Measurements from ENCODE around the gene DMTF1.

- TF ChIP-seq CTCF (IDR thresholded peaks at IDR 0.05; ENCODE audit: borderline replicate concordance, extremely low read depth, low read length, poor library complexity, severe bottlenecking), result no peak
- TF ChIP-seq EZH2 (IDR thresholded peaks at IDR 0.05; ENCODE audit: borderline replicate concordance, low read depth, low read length, severe bottlenecking), result no peak
Measured at GRCh38 chr7:87212498-87212897, 60.2 kb downstream of the DMTF1 start.

All from DND-41 (cell line).